Ishikawa (cell line): ENCODE data around the gene PRDM16.

Source experiments
- CEBPB ChIP-seq: IDR thresholded peaks from 2 replicates; pipeline ENCODE4 v1.6.1; 2012
- CREB1 ChIP-seq: IDR thresholded peaks from 2 replicates; pipeline ENCODE4 v1.6.1; 2012; ENCODE audit warnings: low read depth
- EP300 ChIP-seq: IDR thresholded peaks from 2 replicates; pipeline ENCODE4 v1.6.1; 2012; ENCODE audit warnings: borderline replicate concordance
- FOXM1 ChIP-seq: IDR thresholded peaks from 2 replicates; pipeline ENCODE4 v1.6.1; 2012; ENCODE audit warnings: low read depth, borderline replicate concordance
- MAX ChIP-seq: IDR thresholded peaks from 2 replicates; pipeline ENCODE4 v1.6.1; 2012
- NFIC ChIP-seq: IDR thresholded peaks from 2 replicates; pipeline ENCODE4 v1.6.1; 2012
- RAD21 ChIP-seq: IDR thresholded peaks from 2 replicates; pipeline ENCODE4 v1.6.1; 2012; ENCODE audit warnings: low read depth
- REST ChIP-seq: IDR thresholded peaks from 2 replicates; pipeline ENCODE4 v1.6.1; 2012; ENCODE audit warnings: low read depth, mild to moderate bottlenecking
- TAF1 ChIP-seq: IDR thresholded peaks from 2 replicates; pipeline ENCODE4 v1.6.1; 2012; ENCODE audit warnings: low read depth, mild to moderate bottlenecking
- TCF12 ChIP-seq: IDR thresholded peaks from 2 replicates; pipeline ENCODE4 v1.6.1; 2012; ENCODE audit warnings: low read depth
- TEAD4 ChIP-seq: IDR thresholded peaks from 2 replicates; pipeline ENCODE4 v1.6.1; 2012
- USF1 ChIP-seq: IDR thresholded peaks from 2 replicates; pipeline ENCODE4 v1.6.1; 2012
- YY1 ChIP-seq: IDR thresholded peaks from 2 replicates; pipeline ENCODE4 v1.6.1; 2012; ENCODE audit warnings: low read depth
- ZBTB7A ChIP-seq: IDR thresholded peaks from 2 replicates; pipeline ENCODE4 v1.6.1; 2012; ENCODE audit warnings: low read depth

Gene PRDM16

GRCh38 chr1:3439346-3440299, 370.6 kb downstream of the PRDM16 start:
- TF ChIP-seq ZBTB7A = no peak
- TF ChIP-seq TEAD4 = no peak
- no peak for TF ChIP-seq TAF1

- no peak for TF ChIP-seq RAD21
- TF ChIP-seq TAF1 = no peak
- TF ChIP-seq EP300 = no peak
- no peak for TF ChIP-seq CREB1
- TF ChIP-seq CEBPB = no peak
- TF ChIP-seq ZBTB7A = no peak
- no peak for TF ChIP-seq NFIC
- no peak for TF ChIP-seq FOXM1
- no peak for TF ChIP-seq USF1
- TF ChIP-seq MAX = no peak
- TF ChIP-seq YY1 = no peak
Observed at GRCh38 chr1:3440300-3440681, 371.3 kb downstream of the PRDM16 start.

GRCh38 chr1:3440711-3441409, 371.9 kb downstream of the PRDM16 start:
- TF ChIP-seq REST (no peak), EP300 (no peak), FOXM1 (no peak), MAX (no peak), TEAD4 (no peak), ZBTB7A (no peak), NFIC (no peak), CEBPB (no peak)

- no peak for TF ChIP-seq TEAD4
- no peak for TF ChIP-seq NFIC
- TF ChIP-seq REST = no peak
- no peak for TF ChIP-seq EP300
- TF ChIP-seq ZBTB7A = no peak
- TF ChIP-seq CEBPB = no peak
- TF ChIP-seq TCF12 = no peak
- TF ChIP-seq YY1 = no peak
Observed at GRCh38 chr1:3441410-3441847, 372.4 kb downstream of the PRDM16 start.

- TF ChIP-seq FOXM1 = no peak
- no peak for TF ChIP-seq USF1
- TF ChIP-seq CREB1 = no peak
- no peak for TF ChIP-seq REST
- TF ChIP-seq ZBTB7A = no peak
- no peak for TF ChIP-seq NFIC
- no peak for TF ChIP-seq TCF12
- no peak for TF ChIP-seq EP300
- no peak for TF ChIP-seq TAF1
- no peak for TF ChIP-seq YY1
- TF ChIP-seq TEAD4 = no peak
Observed at GRCh38 chr1:3441880-3442279, 372.9 kb downstream of the PRDM16 start.
